Liver (tissue), 3 donors: ENCODE measurements around the gene DDX56.

ENCODE experiments used
- FOXA1 ChIP-seq: IDR thresholded peaks from 2 replicates; pipeline ENCODE4 v1.6.1; 2016; ENCODE audit warnings: antibody characterized with exemption
- RXRA ChIP-seq, 2 donors: IDR thresholded peaks; 2 replicates each; pipeline ENCODE4 v1.6.1; 2017 to 2018; ENCODE audit warnings: antibody characterized with exemption in 2 of 2, mild to moderate bottlenecking in 1 of 2
- YY1 ChIP-seq: IDR thresholded peaks from 2 replicates; pipeline ENCODE4 v1.6.1; 2016; ENCODE audit warnings: antibody characterized with exemption, mild to moderate bottlenecking
- TF ChIP-seq, protein P1 (sequence below): fragments of 150-350 bp; IDR thresholded peaks from 2 replicates; pipeline ENCODE4 v1.5.1; 2017; ENCODE audit warnings: improper control_type of control experiment, low read depth, low read length; ENCODE audit not compliant: missing input control
- TF ChIP-seq, protein P2 (sequence below): IDR thresholded peaks from 2 replicates; pipeline ENCODE4 v1.6.1; 2016; ENCODE audit warnings: antibody characterized with exemption
- donor health status: healthy.
- donor health status: healthy.

DNA sequence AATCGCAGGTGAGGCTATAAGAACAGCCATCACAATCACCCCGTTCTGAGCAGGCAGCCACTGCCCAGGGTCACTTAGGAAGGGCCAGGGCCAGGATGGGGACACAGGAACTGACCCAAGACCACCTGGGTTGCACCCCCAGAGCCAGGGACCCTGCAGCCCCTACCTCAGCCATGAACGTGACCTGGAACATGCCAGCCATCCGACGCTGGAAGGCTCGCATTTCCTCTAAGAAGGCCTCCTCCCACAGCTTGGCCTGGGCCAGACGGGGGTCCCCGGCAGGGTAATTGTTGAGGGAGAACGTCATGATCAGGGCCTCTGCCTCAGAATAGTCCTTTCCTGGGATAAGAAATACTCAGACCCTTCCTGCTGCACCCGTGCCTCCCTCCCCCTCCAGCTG lies 37.6 kb downstream of the DDX56 start:
- TF ChIP-seq, protein P1, sequence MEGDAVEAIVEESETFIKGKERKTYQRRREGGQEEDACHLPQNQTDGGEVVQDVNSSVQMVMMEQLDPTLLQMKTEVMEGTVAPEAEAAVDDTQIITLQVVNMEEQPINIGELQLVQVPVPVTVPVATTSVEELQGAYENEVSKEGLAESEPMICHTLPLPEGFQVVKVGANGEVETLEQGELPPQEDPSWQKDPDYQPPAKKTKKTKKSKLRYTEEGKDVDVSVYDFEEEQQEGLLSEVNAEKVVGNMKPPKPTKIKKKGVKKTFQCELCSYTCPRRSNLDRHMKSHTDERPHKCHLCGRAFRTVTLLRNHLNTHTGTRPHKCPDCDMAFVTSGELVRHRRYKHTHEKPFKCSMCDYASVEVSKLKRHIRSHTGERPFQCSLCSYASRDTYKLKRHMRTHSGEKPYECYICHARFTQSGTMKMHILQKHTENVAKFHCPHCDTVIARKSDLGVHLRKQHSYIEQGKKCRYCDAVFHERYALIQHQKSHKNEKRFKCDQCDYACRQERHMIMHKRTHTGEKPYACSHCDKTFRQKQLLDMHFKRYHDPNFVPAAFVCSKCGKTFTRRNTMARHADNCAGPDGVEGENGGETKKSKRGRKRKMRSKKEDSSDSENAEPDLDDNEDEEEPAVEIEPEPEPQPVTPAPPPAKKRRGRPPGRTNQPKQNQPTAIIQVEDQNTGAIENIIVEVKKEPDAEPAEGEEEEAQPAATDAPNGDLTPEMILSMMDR = no peak
- TF ChIP-seq RXRA (IDR thresholded peaks at IDR 0.05) (no peak), FOXA1 (no peak), YY1 (no peak)
- TF ChIP-seq, protein P2, sequence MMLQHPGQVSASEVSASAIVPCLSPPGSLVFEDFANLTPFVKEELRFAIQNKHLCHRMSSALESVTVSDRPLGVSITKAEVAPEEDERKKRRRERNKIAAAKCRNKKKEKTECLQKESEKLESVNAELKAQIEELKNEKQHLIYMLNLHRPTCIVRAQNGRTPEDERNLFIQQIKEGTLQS = no peak
